Caco-2 (cell line): ENCODE data around the gene NOXA1. TPM values are rescaled to one million over a fixed set of nuclear protein-coding genes. Genes with fewer than 3 reads are reported as not detected.
"Not testable (repeated sequence)": the region's sequence is repeated elsewhere in the genome, so short reads cannot be mapped to it uniquely, and the experiment has no call there.

Experiments used
- BruUV-seq: library from RNA; stranded (reverse); fragments of 400-500 nt; replicated peaks from 2 replicates; lab custom pipeline; 2021; lab: Mats Ljungman, UMichigan
- CTCF ChIA-PET: fragments of 300-600 bp; sonication (Branson Sonifier 250); formaldehyde crosslinking; loops from one replicate; lab custom pipeline; 2022; ENCODE audit warnings: antibody characterized with exemption; lab: Charles Lee
- POLR2A ChIA-PET: fragments of 300-600 bp; sonication (Branson Sonifier 250); formaldehyde crosslinking; loops from one replicate; lab custom pipeline; 2022; ENCODE audit warnings: antibody characterized with exemption; lab: Charles Lee
- DNase-seq, 2 experiments: peaks; one replicate each; pipeline versions ENCODE4 v3.0.0 to v3.0.0-alpha.2; 2020 to 2022
- H3K27me3 ChIP-seq: replicated peaks from 2 replicates; pipeline ENCODE4 v1.6.0; 2011; ENCODE audit warnings: low read length; ENCODE audit not compliant: control insufficient read depth, insufficient read depth
- H3K36me3 ChIP-seq: 2 replicates; pipeline ENCODE4 v1.5.1; 2011; ENCODE audit warnings: low read length; ENCODE audit not compliant: control insufficient read depth, insufficient read depth
- H3K4me1 ChIP-seq: fragments of 250-450 bp; sonication (Bioruptor Pico); 2 replicates; pipeline ENCODE4 v1.5.1; 2020; ENCODE audit warnings: mild to moderate bottlenecking
- H3K4me3 ChIP-seq: 2 replicates; pipeline ENCODE4 v1.5.1; 2011; ENCODE audit warnings: low read depth, mild to moderate bottlenecking, control low read depth, low read length
- H3K9me3 ChIP-seq: fragments of 250-450 bp; sonication (Bioruptor Pico); 2 replicates; pipeline ENCODE4 v1.5.1; 2020; ENCODE audit warnings: mild to moderate bottlenecking, moderate library complexity
- H3K27ac Mint-ChIP-seq: one replicate; pipeline ENCODE4 v1.8.0; 2022; ENCODE audit warnings: mixed read lengths; ENCODE audit not compliant: unreplicated experiment
- H3K27me3 Mint-ChIP-seq: one replicate; pipeline ENCODE4 v1.8.0; 2022; ENCODE audit warnings: mixed read lengths; ENCODE audit not compliant: insufficient read depth, unreplicated experiment
- H3K36me3 Mint-ChIP-seq: one replicate; pipeline ENCODE4 v1.8.0; 2022; ENCODE audit warnings: mild to moderate bottlenecking, mixed read lengths; ENCODE audit not compliant: insufficient read depth, unreplicated experiment
- H3K4me1 Mint-ChIP-seq: one replicate; pipeline ENCODE4 v1.8.0; 2022; ENCODE audit warnings: low read depth, mixed read lengths; ENCODE audit not compliant: unreplicated experiment
- H3K4me3 Mint-ChIP-seq: one replicate; pipeline ENCODE4 v1.8.0; 2022; ENCODE audit warnings: mild to moderate bottlenecking, moderate library complexity, mixed read lengths; ENCODE audit not compliant: unreplicated experiment
- H3K9me3 Mint-ChIP-seq: one replicate; pipeline ENCODE4 v1.8.0; 2022; ENCODE audit warnings: mixed read lengths; ENCODE audit not compliant: unreplicated experiment
- CTCF ChIP-seq, 2 experiments: fragments of 200-600 bp in 1 of 2; IDR thresholded peaks; 1 replicate in 1 of 2; 2 replicates in 1 of 2; pipeline versions ENCODE4 v1.5.1 to v1.8.0; 2011 to 2022; ENCODE audit warnings: antibody characterized with exemption in 1 of 2, control low read depth in 1 of 2, inconsistent platforms in 1 of 2, low read depth in 1 of 2, low read length in 1 of 2, mild to moderate bottlenecking in 1 of 2, moderate library complexity in 1 of 2; ENCODE audit not compliant: insufficient read depth in 1 of 2, severe bottlenecking in 1 of 2, unreplicated experiment in 1 of 2
- intact Hi-C: fragments of 100-400 bp; cut with micrococcal nuclease; formaldehyde crosslinking; loops from one replicate; pipeline ENCODE4 v1.10.0; 2022; ENCODE audit not compliant: unreplicated experiment
- total RNA-seq: library from RNA; stranded (reverse); gene quantifications from 2 replicates; pipeline ENCODE4 v1.2.3, GENCODE V29; 2022

NOXA1 gene
- total RNA-seq, 1 experiment from 2014 or later, result 8.6 TPM

DNA sequence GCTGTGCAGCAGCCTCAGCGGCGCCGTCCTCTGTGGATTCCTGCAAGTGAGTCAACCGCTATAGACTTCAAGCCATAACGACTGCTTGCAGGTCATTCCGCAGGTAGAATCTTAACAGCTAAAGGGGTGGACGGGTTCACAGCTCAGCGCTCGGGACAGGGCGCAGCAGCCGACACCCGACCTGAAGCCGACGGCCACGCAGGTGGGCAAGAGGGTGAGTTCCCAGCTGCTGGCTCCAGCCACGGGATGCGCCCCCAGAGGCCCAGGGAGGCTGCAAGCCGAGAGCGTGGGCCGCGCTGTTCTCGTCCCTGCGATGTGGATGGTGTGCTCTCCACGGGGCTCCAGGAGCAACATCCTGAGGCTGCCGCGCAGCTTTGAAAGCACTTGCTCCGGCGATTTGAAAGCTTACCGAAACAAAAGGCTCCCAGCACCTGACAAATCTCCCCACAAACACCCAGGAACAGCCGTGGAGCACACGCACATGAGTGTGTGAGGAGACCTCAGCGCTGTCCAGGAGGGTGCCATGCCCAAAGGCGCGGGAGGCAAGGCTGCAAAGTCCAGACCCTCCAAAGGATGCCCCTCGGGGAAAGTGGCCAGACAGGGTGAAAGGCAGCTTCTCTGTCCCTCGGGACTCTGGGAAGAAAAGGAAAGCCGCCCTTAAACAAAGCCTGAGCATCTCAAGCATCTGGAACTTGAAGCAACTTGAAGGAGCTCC is 48.9 kb upstream of the NOXA1 start:
- TF ChIP-seq CTCF (IDR thresholded peaks at IDR 0.05; ENCODE audit: insufficient read depth in 1 of 2, low read depth in 1 of 2, low read length in 1 of 2, severe bottlenecking in 1 of 2, unreplicated experiment in 1 of 2), result no peak
- no peak overlapping the region for H3K27ac Mint-ChIP-seq
- Histone ChIP-seq H3K4me1 (no peaks in the 10 kb centered on the region), H3K36me3 (no peaks in the 10 kb centered on the region), H3K27me3 (no peaks in the 10 kb centered on the region), H3K9me3 (no peaks in the 10 kb centered on the region), H3K4me3 (no peak overlapping the region)
- H3K4me3 Mint-ChIP-seq, result no peak overlapping the region
- DNase-seq, result peak in 1 of 2 experiments; percentile 23
- peaks cover 15% of the 10 kb centered on the region for H3K36me3 Mint-ChIP-seq
- H3K9me3 Mint-ChIP-seq, result no peaks in the 10 kb centered on the region
- BruUV-seq, result no TSS peak
- ChIA-PET CTCF (no interaction called here), POLR2A (no interaction called here)
- intact Hi-C loops, result no loop called here
- H3K27me3 Mint-ChIP-seq, result no peaks in the 10 kb centered on the region
- peaks cover 5% of the 10 kb centered on the region for H3K4me1 Mint-ChIP-seq

DNA sequence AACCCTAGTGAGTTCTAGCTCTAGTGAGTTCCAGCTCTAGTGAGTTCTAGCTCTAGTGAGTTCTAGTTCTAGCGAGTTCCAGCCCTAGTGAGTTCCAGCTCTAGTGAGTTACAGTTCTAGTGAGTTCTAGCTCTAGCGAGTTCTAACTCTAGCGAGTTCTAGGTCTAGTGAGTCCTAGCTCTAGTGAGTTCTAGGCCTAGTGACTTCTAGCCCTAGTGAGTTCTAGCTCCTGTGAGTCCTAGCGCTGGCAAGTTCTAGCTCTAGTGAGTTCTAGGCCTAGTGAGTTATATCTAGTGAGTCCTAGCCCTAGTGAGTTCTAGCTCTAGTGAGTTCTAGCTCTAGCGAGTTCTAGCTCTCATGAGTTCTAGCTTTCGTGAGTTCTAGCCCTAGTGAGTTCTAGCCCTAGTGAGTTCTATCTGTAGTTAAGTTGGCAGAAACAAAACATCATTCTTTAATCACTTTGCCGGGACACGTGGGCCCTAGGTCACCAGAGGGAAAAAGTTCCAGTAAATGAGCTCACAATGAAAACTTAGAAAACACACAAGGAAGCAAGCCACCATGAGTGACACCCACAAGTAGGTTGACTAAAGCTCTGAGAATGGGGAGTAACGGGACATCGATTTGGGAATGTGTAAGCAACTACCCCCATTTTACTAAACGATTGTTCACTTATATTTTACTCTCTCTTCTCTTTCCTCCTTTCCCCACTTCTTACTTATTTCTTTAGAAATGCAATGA is 47.7 kb upstream of the NOXA1 start:
- Mint-ChIP-seq H3K27ac (no peak overlapping the region), H3K4me3 (no peak overlapping the region), H3K4me1 (no peaks in the 10 kb centered on the region), H3K27me3 (no peaks in the 10 kb centered on the region), H3K36me3 (peaks cover 11% of the 10 kb centered on the region), H3K9me3 (no peaks in the 10 kb centered on the region)
- Histone ChIP-seq H3K4me1 (no peaks in the 10 kb centered on the region), H3K36me3 (no peaks in the 10 kb centered on the region), H3K4me3 (no peak overlapping the region), H3K9me3 (no peaks in the 10 kb centered on the region), H3K27me3 (no peaks in the 10 kb centered on the region)
- POLR2A ChIA-PET, result interaction anchor here (0.5 kb wide), 1 partner anchor 66 kb away, joined by 7 read pairs; no protein-coding TSS in a partner anchor
- CTCF ChIA-PET, result no interaction called here
- intact Hi-C loops, result no loop called here
- no TSS peak for BruUV-seq
- DNase-seq, result no peak
- TF ChIP-seq CTCF (IDR thresholded peaks at IDR 0.05; ENCODE audit: insufficient read depth in 1 of 2, low read depth in 1 of 2, low read length in 1 of 2, severe bottlenecking in 1 of 2, unreplicated experiment in 1 of 2), result no peak

DNA sequence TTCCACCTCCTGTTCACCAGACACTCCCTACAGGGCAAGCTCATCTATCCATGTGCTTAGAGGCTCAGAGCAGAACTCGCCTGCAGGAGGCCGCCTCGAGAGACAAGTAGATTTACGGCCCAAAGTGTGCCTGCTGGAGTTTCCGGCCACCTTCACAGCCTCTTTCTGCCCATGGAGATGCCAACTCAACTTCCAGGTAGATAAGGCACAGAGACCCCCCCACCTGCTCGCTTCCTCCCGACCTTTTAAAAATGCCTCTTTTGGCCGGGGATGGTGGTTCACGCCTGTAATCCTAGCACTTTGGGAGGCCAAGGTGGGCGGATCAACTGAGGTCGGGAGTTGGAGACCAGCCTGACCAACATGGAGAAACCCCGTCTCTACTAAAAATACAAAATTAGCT is 46.8 kb upstream of the NOXA1 start:
- BruUV-seq, result no TSS peak

DNA sequence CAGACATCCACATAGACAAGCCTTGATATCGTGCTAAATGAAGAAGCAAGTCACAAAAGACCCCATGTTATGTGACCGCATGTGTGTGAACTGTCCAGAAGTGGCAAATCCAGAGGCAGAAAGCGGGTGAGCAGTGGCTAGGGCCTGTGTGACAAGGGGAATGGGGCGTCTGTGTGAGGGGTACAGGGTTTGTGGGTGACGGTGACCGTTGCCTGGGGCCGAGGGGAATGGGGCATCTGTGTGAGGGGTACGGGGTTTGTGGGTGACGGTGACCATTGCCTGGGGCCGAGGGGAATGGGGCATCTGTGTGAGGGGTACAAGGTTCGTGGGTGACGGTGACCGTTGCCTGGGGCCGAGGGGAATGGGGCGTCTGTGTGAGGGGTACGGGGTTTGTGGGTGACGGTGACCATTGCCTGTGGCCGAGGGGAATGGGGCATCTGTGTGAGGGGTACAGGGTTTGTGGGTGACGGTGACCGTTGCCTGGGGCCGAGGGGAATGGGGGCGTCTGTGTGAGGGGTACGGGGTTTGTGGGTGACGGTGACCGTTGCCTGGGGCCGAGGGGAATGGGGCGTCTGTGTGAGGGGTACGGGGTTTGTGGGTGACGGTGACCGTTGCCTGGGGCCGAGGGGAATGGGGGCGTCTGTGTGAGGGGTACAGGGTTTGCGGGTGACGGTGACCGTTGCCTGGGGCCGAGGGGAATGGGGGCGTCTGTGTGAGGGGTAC is 44.3 kb upstream of the NOXA1 start:
- intact Hi-C loops, result not testable (repeated sequence)

More for the DNA sequence above, 46.8 kb upstream of the NOXA1 start:
- no peaks in the 10 kb centered on the region for H3K9me3 ChIP-seq
- TF ChIP-seq CTCF (IDR thresholded peaks at IDR 0.05; ENCODE audit: insufficient read depth in 1 of 2, low read depth in 1 of 2, low read length in 1 of 2, severe bottlenecking in 1 of 2, unreplicated experiment in 1 of 2), result no peak
- intact Hi-C loops, result no loop called here
- Mint-ChIP-seq H3K27ac (no peak overlapping the region), H3K36me3 (peaks cover 11% of the 10 kb centered on the region), H3K4me3 (no peak overlapping the region), H3K9me3 (no peaks in the 10 kb centered on the region), H3K27me3 (no peaks in the 10 kb centered on the region), H3K4me1 (no peaks in the 10 kb centered on the region)
- CTCF ChIA-PET, result interaction anchor here (1.2 kb wide), 1 partner anchor 89 kb away, joined by 3 read pairs; no protein-coding TSS in a partner anchor
- DNase-seq, result peak in 1 of 2 experiments; percentile 12
- no peaks in the 10 kb centered on the region for H3K36me3 ChIP-seq
- POLR2A ChIA-PET, result no interaction called here
- H3K4me3 ChIP-seq, result no peak overlapping the region
- H3K27me3 ChIP-seq, result no peaks in the 10 kb centered on the region
- H3K4me1 ChIP-seq, result no peaks in the 10 kb centered on the region

More for the DNA sequence above, 44.3 kb upstream of the NOXA1 start:
- H3K4me3 ChIP-seq, H3K4me1 ChIP-seq, H3K9me3 Mint-ChIP-seq, H3K36me3 ChIP-seq, H3K4me1 Mint-ChIP-seq, H3K27ac Mint-ChIP-seq, CTCF ChIA-PET, H3K36me3 Mint-ChIP-seq, H3K27me3 Mint-ChIP-seq, H3K9me3 ChIP-seq, H3K4me3 Mint-ChIP-seq, POLR2A ChIA-PET, BruUV-seq, H3K27me3 ChIP-seq: not testable (repeated sequence)
- peak in 1 of 2 experiments; percentile 23 for DNase-seq
